GM18858 (cell line): Measurements from ENCODE around the gene EVX2.

Experiments used
- ATAC-seq: cut with Tn5 transposase; IDR thresholded peaks from one replicate; pipeline ENCODE4 v1.9.1; 2021; ENCODE audit not compliant: unreplicated experiment

EVX2 gene

GRCh38 chr2:176107731-176108181 is 24.0 kb upstream of the EVX2 start:
- no peak for ATAC-seq

- ATAC-seq, result no peak
These were observed 23.1 kb upstream of the EVX2 start, which contains the start of gene HOXD11 for GRCh38 chr2:176106581-176107539. TSS of gene HOXD11 (plus strand) at chr2:176107280. CDS start at chr2:176107356, 76 bp downstream.

DNA sequence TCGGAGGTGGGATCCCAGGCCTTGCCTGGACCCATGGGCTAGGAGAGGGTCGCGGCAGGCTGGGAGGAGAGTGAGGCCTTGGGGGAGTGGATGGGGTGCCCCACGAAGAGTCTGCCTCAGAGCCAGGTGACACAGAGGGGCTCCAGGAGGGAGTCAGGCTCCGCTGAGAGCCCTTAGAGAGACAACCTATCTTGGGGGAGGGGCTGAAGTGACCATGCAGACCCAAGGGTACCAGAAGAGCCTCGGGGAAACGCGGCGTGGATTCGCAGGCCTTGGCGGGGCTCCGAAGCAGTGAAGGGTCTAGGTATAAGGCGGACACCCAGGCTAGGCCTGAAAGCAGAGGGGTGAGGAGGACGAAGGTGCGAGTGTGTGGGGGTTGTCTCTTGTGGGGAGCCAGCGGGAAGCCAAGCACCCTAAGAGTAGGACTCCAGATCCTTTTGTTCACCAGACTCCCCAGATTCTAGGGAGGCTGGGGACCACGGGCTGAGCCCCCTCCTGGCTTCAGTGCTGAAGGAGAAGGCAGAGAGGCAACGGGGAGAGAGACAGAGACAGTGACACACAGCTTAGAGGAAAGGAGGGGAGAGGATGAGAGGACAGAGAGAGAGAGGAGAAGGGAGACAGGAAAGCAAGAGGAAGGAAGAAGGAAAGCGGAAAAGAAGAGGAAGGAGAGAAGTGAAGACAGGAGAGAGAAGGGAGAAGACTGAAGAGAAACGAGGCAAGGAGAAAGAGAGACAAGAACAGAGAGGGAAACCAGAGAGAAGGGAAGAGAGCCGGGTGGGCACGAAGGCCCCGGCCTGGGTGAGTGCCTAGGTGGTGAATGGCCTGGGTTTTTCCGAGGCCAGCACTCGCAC is 22.2 kb upstream of the EVX2 start:
- ATAC-seq, result no peak

- no peak for ATAC-seq
These were observed 21.4 kb upstream of the EVX2 start for GRCh38 chr2:176105078-176105729.

DNA sequence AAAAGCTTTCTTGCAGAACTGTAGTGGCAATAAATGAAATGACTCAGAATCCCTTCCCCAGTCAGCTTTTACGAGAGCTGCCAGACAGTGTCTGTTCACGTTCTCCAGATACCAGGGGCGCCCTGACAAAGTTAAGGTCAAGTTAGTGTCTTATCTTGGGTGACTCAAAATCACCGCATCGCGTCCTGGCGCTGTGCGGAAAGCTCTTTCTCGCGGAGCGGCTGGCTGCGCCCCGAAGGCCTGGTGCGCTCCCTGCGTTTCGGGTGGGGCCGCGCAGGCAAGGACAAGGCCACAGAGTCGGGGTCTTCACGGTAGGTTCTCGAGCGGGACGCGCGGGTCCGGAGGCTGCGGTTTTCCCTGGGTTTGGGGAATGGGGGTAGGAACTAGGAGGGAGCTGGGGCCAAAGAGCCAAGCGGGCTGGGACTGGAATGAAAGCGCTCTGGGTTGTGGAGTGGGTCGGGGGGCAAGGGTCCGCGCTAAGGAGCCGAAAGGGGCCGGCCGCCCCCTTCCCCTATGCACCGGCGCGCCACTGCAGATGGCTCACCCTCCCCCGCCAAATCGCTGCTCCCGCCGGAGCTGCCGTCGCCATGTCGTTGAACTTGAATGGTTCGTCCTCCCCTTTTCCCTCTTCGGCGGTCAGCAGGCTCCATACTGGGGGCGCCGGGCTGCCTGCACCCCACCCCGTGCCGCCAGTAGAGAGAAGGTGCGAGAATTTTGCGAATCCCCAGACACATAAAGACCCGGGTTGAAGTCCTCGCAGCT is 20.7 kb upstream of the EVX2 start:
- ATAC-seq, result no peak

DNA sequence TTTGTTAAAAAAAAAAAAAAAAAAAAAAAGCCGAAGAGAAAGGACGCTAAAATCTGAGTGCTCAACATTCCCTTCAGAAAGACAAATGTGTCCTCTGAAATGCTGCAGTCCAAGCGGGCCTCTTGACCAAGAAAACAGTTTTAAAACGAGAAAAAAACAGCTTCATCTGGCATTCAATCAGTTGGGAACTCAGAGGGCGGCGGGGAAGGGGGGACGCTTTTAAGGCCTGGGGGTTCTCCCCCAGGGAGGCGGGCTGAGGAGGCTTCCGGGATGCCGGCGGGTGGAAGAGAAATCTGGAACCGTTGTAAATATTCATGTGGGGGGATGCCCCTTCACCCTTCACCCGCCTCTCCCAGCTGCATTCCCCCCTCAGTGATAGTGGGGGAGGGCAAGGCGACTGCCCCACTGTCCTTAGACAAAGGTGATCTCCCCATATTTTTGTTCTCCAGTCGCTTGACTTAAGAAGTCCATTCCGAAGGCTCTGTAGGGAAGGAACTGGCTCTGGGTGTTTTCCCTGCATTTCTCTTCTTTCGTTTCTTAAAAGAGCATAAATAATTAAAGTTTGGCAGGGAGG is 20.1 kb upstream of the EVX2 start:
- no peak for ATAC-seq

DNA sequence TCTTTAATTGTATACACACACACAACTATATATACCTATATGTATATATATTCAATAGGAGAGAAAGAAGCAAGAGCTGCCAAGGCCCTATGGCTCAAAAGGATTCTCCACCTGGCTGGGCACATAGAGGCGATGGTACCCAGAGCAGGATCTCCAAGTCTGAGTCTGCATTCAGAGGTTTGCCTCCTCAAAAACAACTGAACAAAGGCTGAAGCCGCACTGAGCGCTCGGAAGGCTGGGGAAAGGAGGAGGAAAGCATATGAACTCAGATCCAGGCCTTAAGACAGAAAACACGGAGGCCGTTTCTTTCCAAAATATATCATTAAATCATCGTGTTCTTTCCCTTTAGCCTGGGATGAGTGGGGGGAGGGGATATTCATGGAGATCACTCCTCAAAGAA is 19.4 kb upstream of the EVX2 start:
- ATAC-seq, result no peak

DNA sequence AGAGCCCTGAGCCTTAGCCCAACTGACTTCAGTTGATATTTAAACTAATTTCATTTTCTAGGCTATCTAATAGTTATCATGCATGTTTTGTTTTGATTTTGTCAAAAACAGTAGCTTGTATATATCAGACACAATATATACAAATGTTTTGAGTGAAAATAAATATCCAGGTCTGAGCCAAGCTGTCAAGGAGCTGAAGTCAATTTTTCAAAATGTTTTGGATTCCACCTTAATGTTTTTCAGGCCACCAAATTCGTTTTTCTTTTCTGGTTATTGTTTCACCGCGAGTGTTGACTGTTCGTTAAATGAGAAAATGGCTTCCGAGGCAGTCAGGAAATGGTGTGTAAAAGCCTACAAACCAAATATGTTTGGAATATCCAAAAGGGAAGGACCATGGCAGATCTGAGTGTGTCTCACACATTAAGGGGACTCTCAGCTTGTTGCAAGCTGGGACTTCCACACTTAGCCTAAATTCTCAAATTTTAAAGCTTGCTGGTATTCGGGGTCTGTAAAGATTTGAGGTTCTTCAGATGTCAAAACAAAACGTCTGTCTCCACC is 18.6 kb upstream of the EVX2 start:
- ATAC-seq, result no peak

DNA sequence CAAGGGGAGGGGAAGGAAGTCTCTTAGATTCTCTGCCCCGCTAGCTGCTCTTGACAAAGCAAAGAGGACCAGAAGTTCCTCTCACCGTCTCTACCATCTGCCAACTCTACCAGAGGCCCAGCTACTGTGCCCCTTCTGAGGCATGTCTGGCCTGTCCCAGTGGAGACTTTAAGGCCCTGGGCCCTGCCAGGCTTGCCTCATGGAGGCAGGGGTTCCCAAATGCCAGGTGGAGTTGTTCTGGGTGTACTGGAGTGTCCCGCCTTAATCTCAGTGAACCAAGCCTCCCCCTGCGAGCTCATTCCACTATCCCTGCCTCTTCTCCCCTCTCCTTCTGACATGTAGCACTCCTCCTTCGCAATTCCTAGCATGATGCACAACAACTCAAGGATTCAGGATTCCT is 18.1 kb upstream of the EVX2 start:
- ATAC-seq, result no peak

GRCh38 chr2:176101216-176101830 is 17.6 kb upstream of the EVX2 start:
- ATAC-seq, result no peak

- no peak for ATAC-seq
These were observed 16.9 kb upstream of the EVX2 start for GRCh38 chr2:176100547-176101140.

DNA sequence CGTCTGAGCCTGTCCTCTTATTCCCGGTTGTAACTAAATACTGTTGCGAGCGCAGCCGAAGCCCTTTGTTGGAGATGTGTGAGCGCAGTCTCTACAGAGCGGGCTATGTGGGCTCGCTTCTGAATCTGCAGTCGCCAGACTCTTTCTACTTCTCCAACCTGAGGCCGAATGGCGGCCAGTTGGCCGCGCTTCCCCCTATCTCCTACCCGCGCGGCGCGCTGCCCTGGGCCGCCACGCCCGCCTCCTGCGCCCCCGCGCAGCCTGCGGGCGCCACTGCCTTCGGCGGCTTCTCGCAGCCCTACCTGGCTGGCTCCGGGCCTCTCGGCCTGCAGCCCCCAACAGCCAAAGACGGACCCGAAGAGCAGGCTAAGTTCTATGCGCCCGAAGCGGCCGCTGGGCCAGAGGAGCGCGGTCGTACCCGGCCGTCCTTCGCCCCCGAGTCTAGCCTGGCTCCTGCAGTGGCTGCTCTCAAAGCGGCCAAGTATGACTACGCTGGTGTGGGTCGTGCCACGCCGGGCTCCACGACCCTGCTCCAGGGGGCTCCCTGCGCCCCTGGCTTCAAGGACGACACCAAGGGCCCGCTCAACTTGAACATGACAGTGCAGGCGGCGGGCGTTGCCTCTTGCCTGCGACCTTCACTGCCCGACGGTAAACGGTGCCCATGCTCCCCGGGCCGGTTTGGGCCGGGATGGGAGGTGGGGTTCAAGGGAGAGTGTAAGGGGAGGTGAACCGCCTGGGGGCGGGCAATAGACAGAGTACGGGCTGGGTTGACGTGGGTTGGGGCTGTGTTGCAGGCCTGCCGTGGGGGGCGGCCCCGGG is 16.2 kb upstream of the EVX2 start, which contains the start of gene HOXD12:
Gene HOXD12, plus strand, starts transcription at position 68 of the 819 bp plus-strand sequence. Its CDS starts 7 bp downstream, at position 75.
- no peak for ATAC-seq

GRCh38 chr2:176099159-176099727 is 15.5 kb upstream of the EVX2 start:
- no peak for ATAC-seq

- no peak for ATAC-seq
These were observed 14.8 kb upstream of the EVX2 start for GRCh38 chr2:176098366-176099158.

DNA sequence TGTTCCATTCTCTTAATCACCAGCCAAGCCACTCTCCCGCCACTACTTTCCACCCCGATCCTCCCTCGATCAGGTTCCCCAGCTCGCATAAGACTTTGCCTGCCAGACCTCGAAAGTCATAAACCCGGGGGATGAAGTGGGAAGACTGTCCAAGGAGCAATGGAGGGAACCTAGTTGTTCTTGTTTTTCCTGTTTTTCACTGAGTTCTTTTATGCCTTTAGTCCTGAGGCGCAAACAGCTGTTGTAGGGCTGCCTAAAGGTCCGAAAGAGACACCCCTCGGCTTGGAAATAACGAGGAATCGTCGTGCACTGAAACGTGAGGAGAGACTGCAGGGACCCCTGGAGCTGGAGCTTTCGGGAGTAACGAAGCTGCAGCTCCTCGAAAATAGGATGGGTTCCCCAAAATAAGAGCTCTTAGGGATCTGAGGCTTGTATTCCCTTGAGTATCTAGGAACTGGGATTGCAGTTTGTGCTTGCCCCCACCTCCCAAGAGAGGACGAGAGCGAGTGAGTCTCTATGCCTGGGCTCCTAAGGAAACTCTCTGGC is 14.1 kb upstream of the EVX2 start:
- ATAC-seq, result no peak

DNA sequence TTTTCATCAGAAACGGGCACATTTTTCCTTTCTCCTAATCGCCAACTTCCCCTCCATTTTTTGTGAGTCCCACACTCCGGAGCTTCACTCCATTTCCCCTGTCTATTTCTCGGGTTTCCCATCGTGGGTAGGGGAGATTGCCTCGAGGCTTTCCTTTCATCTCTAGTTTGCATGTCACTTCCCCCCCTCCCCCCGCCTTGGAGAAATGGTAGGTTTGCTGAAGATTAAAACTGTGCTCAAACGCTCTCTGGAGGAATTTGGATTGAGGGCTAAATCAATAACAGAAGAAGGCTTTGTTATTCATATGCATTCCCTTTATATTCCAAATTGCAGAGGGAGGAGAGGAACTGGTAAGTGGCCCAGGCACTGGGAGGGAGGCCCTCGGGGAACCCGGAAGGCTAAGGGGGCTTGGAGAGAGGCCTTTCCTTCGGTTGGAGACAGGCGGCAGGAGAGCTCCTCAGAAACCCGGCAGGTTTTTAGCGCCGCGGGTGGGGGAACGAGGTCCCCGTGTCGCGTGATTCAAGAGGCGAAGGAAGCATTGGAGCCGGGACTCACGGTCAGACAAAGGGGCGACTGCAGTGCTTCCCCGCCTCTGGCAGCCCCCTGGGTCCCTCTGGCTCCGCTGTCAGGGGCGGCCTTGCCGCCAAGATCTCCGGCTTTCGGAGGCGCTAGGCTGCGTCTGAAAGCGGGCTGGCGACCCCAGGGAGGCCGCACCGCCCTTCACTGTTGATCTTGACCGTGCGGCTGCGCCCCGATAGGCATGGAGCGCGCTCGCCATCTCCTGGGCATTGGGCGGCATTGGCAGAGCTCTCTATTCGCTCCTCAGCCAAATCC is 13.4 kb upstream of the EVX2 start:
- peak; percentile 81 for ATAC-seq
